HepG2 (cell line): ENCODE measurements around the gene RASD2. TPM values are rescaled to one million over a fixed set of nuclear protein-coding genes. Genes with fewer than 3 reads are reported as not detected.
A peak's percentile ranks its signal among the peaks of the same experiment; 100 is the strongest.

ENCODE experiments used
- ATAC-seq: fragments of 200-7000 bp; cut with Tn5 transposase; 3 replicates; pipeline ENCODE4 v1.9.1; 2020; ENCODE audit warnings: mild to moderate bottlenecking, moderate library complexity
- BruUV-seq: library from RNA; stranded (reverse); fragments of 400-500 nt; replicated peaks from 2 replicates; lab custom pipeline; 2021; lab: Mats Ljungman, UMichigan
- CTCF ChIA-PET: fragments of 300-600 bp; formaldehyde crosslinking; extraction: SDS; loops from one replicate; lab custom pipeline; 2021; ENCODE audit warnings: low total read pairs, inconsistent platforms, low intra/inter-chr PET ratio; lab: Yijun Ruan, JAX
- POLR2A ChIA-PET: fragments of 350-600 bp; sonication (Branson Sonifier 250); formaldehyde crosslinking; loops from one replicate; lab custom pipeline; 2020; ENCODE audit warnings: antibody characterized with exemption, inconsistent platforms; lab: Yijun Ruan, JAX
- DNase-seq: peaks from one replicate; pipeline ENCODE4 v3.0.0-alpha.2; 2015; ENCODE audit warnings: low spot score
- FAIRE-seq: peaks from 3 replicates; lab custom pipeline; 2011; peaks lifted over from hg19 to GRCh38; lab: Jason Lieb, UNC
- H2AFZ ChIP-seq: one replicate; pipeline ENCODE4 v1.6.1; 2011; ENCODE audit warnings: low read length, inconsistent platforms
- H3K27ac ChIP-seq: fragments of 300-600 bp; 3 replicates; pipeline ENCODE4 v1.8.0; 2011; ENCODE audit warnings: mixed run types, mild to moderate bottlenecking, mixed read lengths, low read length, inconsistent platforms; ENCODE audit not compliant: insufficient read depth; ENCODE audit errors: extremely low read length
- H3K27me3 ChIP-seq, 2 experiments: fragments of 200-600 bp in 1 of 2; 2 replicates in 1 of 2; 3 replicates in 1 of 2; pipeline versions ENCODE4 v1.6.0 to v1.8.0; 2011; ENCODE audit warnings: low read length in 2 of 2, mild to moderate bottlenecking in 2 of 2, moderate library complexity in 2 of 2, inconsistent platforms in 1 of 2; ENCODE audit not compliant: insufficient read depth in 2 of 2, control insufficient read depth in 1 of 2
- H3K36me3 ChIP-seq, 2 experiments: fragments of 200-600 bp in 1 of 2; replicated peaks in 1 of 2; 2 replicates in 1 of 2; 3 replicates in 1 of 2; pipeline versions ENCODE4 v1.5.1 to v1.8.0; 2011; ENCODE audit warnings: low read length in 2 of 2, inconsistent platforms in 1 of 2; ENCODE audit not compliant: insufficient read depth in 2 of 2, control insufficient read depth in 1 of 2
- H3K4me1 ChIP-seq: 2 replicates; pipeline ENCODE4 v1.5.1; 2012; ENCODE audit warnings: low read length, inconsistent platforms; ENCODE audit not compliant: insufficient read depth
- H3K4me2 ChIP-seq: 2 replicates; pipeline ENCODE4 v1.6.0; 2011; ENCODE audit warnings: low read depth, low read length, inconsistent platforms
- H3K4me3 ChIP-seq, 3 experiments: fragments of 200-600 bp in 1 of 3; sonication (generic), shearing (Covaris generic) in 1 of 3; replicated peaks in 1 of 3; 2 replicates each; pipeline ENCODE4 v1.5.1; 2011 to 2016; ENCODE audit warnings: low read length in 3 of 3, inconsistent platforms in 2 of 3, low read depth in 2 of 3, mild to moderate bottlenecking in 2 of 3, control low read depth in 1 of 3, mixed read lengths in 1 of 3; ENCODE audit not compliant: insufficient read depth in 1 of 3
- H3K79me2 ChIP-seq: one replicate; pipeline ENCODE4 v1.6.1; 2011; ENCODE audit warnings: low read length, inconsistent platforms; ENCODE audit not compliant: insufficient read depth
- H3K9ac ChIP-seq: 2 replicates; pipeline ENCODE4 v1.6.0; 2011; ENCODE audit warnings: mild to moderate bottlenecking, low read depth, low read length, inconsistent platforms; ENCODE audit not compliant: insufficient read depth
- H3K9me3 ChIP-seq: 2 replicates; pipeline ENCODE4 v1.5.1; 2012; ENCODE audit warnings: mild to moderate bottlenecking, low read length
- H4K20me1 ChIP-seq: 2 replicates; pipeline ENCODE4 v1.6.0; 2011; ENCODE audit warnings: inconsistent platforms, mild to moderate bottlenecking, low read length, moderate library complexity; ENCODE audit not compliant: insufficient read depth
- CHCHD3 ChIP-seq: sonication (generic); formaldehyde crosslinking; IDR thresholded peaks from 2 replicates; pipeline ENCODE4 v1.8.0; 2022; ENCODE audit warnings: mild to moderate bottlenecking, missing genetic modification reagents, moderate library complexity
- GABPA ChIP-seq, 2 experiments: IDR thresholded peaks; 2 replicates each; pipeline ENCODE4 v1.6.1; 2011 to 2016; ENCODE audit warnings: low read depth in 2 of 2, low read length in 1 of 2, missing biosample characterization in 1 of 2, missing genetic modification characterization in 1 of 2
- MAFF ChIP-seq: IDR thresholded peaks from 2 replicates; pipeline ENCODE4 v1.6.1; 2011; ENCODE audit warnings: low read depth, low read length, improper control_type of control experiment
- MAFK ChIP-seq, 2 experiments: IDR thresholded peaks in 1 of 2; conservative IDR thresholded peaks in 1 of 2; 2 replicates each; pipeline ENCODE4 v1.6.1; 2011; ENCODE audit warnings: improper control_type of control experiment in 2 of 2, low read length in 2 of 2
- PHF21A ChIP-seq: sonication (generic); formaldehyde crosslinking; IDR thresholded peaks from 2 replicates; pipeline ENCODE4 v1.5.0; 2020; ENCODE audit warnings: mild to moderate bottlenecking, missing genetic modification reagents
- PREB ChIP-seq: sonication (generic); formaldehyde crosslinking; IDR thresholded peaks from 2 replicates; pipeline ENCODE4 v1.4.0; 2020; ENCODE audit warnings: missing genetic modification reagents
- RFX1 ChIP-seq: fragments of 450-650 bp; IDR thresholded peaks from 2 replicates; pipeline ENCODE4 v1.6.1; 2017
- TFDP1 ChIP-seq: IDR thresholded peaks from 2 replicates; pipeline ENCODE4 v1.6.1; 2016; ENCODE audit warnings: missing compliant biosample characterization, missing genetic modification reagents, borderline replicate concordance
- ZNF260 ChIP-seq: sonication (generic); formaldehyde crosslinking; IDR thresholded peaks from 2 replicates; pipeline ENCODE4 v1.4.0; 2020; ENCODE audit warnings: missing genetic modification reagents, low read depth, mild to moderate bottlenecking, borderline replicate concordance
- ZNF274 ChIP-seq: sonication (generic); formaldehyde crosslinking; IDR thresholded peaks from 2 replicates; pipeline ENCODE4 v1.5.1; 2020; ENCODE audit warnings: mild to moderate bottlenecking, missing genetic modification reagents
- WGBS: methylation state at CpG from one replicate; pipeline ENCODE4 v1.1.6; 2017; ENCODE audit warnings: low lambda C conversion rate; 5-methylcytosine and 5-hydroxymethylcytosine counted together
- in situ Hi-C: cut with HindIII; loops from 2 replicates; pipeline ENCODE4 v1.10.0; 2017; ENCODE audit warnings: low pct_unique_long_range_greater_than_20kb; ENCODE audit not compliant: extremely low pct_ligation_motif_present
- intact Hi-C: fragments of 100-400 bp; cut with micrococcal nuclease; formaldehyde crosslinking; loops from one replicate; pipeline ENCODE4 v1.10.0; 2022; ENCODE audit not compliant: unreplicated experiment
- polyA plus RNA-seq, 8 experiments: library from polyadenylated mRNA; depleted of rRNA in 3 of 8; stranded (reverse) in 7 of 8; unstranded in 1 of 8; fragments of >200 nt; fragmentation: Illumina TruSeq in 4 of 8; extraction: Trizol in 4 of 8; gene quantifications; 2 replicates each; pipeline versions ENCODE4 v1.2.1 to v1.2.3, GENCODE V29; 2011 to 2016; ENCODE audit warnings: low read depth in 4 of 8, missing spikeins in 1 of 8, mixed read lengths in 1 of 8; ENCODE audit not compliant: insufficient read depth in 1 of 8
- total RNA-seq, 5 experiments: library from RNA; depleted of rRNA; stranded (reverse); fragments of >200 nt; fragmentation: Illumina TruSeq; extraction: Trizol; gene quantifications; 2 replicates each; pipeline ENCODE4 v1.2.3, GENCODE V29; 2016; ENCODE audit warnings: low read depth in 1 of 5
- TF ChIP-seq, protein P1 (sequence below): fragments of 450-650 bp; IDR thresholded peaks from 2 replicates; pipeline ENCODE4 v1.6.1; 2016
- TF ChIP-seq, protein P2 (sequence below): sonication (generic); formaldehyde crosslinking; IDR thresholded peaks from 2 replicates; pipeline ENCODE4 v1.4.0; 2020; ENCODE audit warnings: missing genetic modification reagents

The RASD2 gene
- total and polyA plus RNA-seq, 2 of the 13 experiments (the other 11 are each of a cell fraction or from before 2014, with no cell fraction given): not detected

GRCh38 chr22:35547987-35548721 lies 7.5 kb downstream of the RASD2 start:
- Histone ChIP-seq H3K27ac (no peak overlapping the region), H3K4me1 (peaks cover 9% of the 10 kb centered on the region), H3K27me3 (peaks cover 7 to 64% of the 10 kb centered on the region in 2 experiments; a peak in 4 of 5 replicates), H3K79me2 (no peaks in the 10 kb centered on the region), H3K9ac (no peak overlapping the region), H3K9me3 (no peaks in the 10 kb centered on the region), H2AFZ (no peak overlapping the region), H3K36me3 (no peaks in the 10 kb centered on the region), H4K20me1 (no peaks in the 10 kb centered on the region), H3K4me3 (no peak overlapping the region), H3K4me2 (no peak overlapping the region)
- ChIA-PET POLR2A (no interaction called here), CTCF (no interaction called here)
- intact Hi-C loops (no loop called here), in situ Hi-C loops (no loop called here)
- WGBS: 31% methylated on average over 13 of the region's 13 CpGs
- no TSS peak for BruUV-seq
- no peak for DNase-seq
- TF ChIP-seq ZNF274 (CRISPR knock-in tag): no peak
- TF ChIP-seq MAFK (conservative IDR thresholded peaks at IDR 0.05 in 1 of 2, IDR thresholded peaks at IDR 0.05 in 1 of 2; ENCODE audit: low read length in 2 of 2): peak; percentile 72 to 79
- peak; percentile 65 for TF ChIP-seq MAFF
- TF ChIP-seq, protein P1, sequence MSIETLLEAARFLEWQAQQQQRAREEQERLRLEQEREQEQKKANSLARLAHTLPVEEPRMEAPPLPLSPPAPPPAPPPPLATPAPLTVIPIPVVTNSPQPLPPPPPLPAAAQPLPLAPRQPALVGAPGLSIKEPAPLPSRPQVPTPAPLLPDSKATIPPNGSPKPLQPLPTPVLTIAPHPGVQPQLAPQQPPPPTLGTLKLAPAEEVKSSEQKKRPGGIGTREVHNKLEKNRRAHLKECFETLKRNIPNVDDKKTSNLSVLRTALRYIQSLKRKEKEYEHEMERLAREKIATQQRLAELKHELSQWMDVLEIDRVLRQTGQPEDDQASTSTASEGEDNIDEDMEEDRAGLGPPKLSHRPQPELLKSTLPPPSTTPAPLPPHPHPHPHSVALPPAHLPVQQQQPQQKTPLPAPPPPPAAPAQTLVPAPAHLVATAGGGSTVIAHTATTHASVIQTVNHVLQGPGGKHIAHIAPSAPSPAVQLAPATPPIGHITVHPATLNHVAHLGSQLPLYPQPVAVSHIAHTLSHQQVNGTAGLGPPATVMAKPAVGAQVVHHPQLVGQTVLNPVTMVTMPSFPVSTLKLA: no peak
- FAIRE-seq: no peak
- no peak for ATAC-seq

DNA sequence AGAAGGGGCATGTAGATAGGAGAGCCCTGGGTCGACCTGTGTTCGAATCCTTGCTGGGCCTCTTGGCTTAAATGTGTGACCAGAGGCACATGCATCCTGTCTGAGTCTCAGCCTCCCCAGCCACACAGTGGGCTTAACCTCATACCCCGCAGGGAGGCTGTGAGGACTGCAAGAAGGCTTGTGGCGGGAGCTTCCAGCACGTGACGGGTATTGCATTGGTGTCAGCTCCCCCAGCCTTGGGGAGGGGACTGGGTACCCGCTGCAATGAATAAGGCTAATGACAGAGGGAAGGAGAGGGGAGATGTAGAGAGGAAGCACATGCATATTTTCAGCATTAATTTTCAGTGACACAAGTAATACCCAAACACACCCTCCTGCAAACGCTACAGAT lies 8.1 kb downstream of the RASD2 start:
- no TSS peak for BruUV-seq
- ATAC-seq: no peak
- no peak for TF ChIP-seq RFX1
- TF ChIP-seq, protein P2, sequence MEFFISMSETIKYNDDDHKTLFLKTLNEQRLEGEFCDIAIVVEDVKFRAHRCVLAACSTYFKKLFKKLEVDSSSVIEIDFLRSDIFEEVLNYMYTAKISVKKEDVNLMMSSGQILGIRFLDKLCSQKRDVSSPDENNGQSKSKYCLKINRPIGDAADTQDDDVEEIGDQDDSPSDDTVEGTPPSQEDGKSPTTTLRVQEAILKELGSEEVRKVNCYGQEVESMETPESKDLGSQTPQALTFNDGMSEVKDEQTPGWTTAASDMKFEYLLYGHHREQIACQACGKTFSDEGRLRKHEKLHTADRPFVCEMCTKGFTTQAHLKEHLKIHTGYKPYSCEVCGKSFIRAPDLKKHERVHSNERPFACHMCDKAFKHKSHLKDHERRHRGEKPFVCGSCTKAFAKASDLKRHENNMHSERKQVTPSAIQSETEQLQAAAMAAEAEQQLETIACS (CRISPR knock-in tag): no peak
- no peak for TF ChIP-seq TFDP1 (CRISPR knock-in tag)
- no peak for TF ChIP-seq CHCHD3 (CRISPR knock-in tag)
- TF ChIP-seq GABPA (IDR thresholded peaks at IDR 0.05; ENCODE audit: low read depth, low read length): no peak
- no peak for TF ChIP-seq GABPA (CRISPR knock-in tag; IDR thresholded peaks at IDR 0.05; ENCODE audit: low read depth)
- no peak for TF ChIP-seq PREB (CRISPR knock-in tag)
- no peak for TF ChIP-seq PHF21A (CRISPR knock-in tag)
- TF ChIP-seq ZNF260: no peak

More for the DNA sequence above, 8.1 kb downstream of the RASD2 start:
- no peaks in the 10 kb centered on the region for H3K79me2 ChIP-seq
- intact Hi-C loops: no loop called here
- peaks cover 9% of the 10 kb centered on the region for H3K4me1 ChIP-seq
- ChIA-PET CTCF (no interaction called here), POLR2A (no interaction called here)
- 48% methylated on average over 7 of the region's 8 CpGs for WGBS
- H3K27me3 ChIP-seq: peaks cover 7 to 61% of the 10 kb centered on the region in 2 experiments; a peak in 4 of 5 replicates
- H4K20me1 ChIP-seq: no peaks in the 10 kb centered on the region
- no peak overlapping the region for H3K9ac ChIP-seq
- no peaks in the 10 kb centered on the region for H3K36me3 ChIP-seq
- H3K27ac ChIP-seq: no peak overlapping the region
- in situ Hi-C loops: no loop called here
- DNase-seq (no peak), FAIRE-seq (no peak)
- no peak overlapping the region for H3K4me2 ChIP-seq
- no peak overlapping the region for H2AFZ ChIP-seq
- H3K9me3 ChIP-seq: no peaks in the 10 kb centered on the region
- H3K4me3 ChIP-seq: no peak overlapping the region
